K562 (cell line): Measurements from ENCODE around the gene ZFAND6. TPM values are rescaled to one million over a fixed set of nuclear protein-coding genes. Genes with fewer than 3 reads are reported as not detected.
A peak's percentile ranks its signal among the peaks of the same experiment; 100 is the strongest.

Experiments used
- EGR1 ChIP-seq: fragments of 450-650 bp; conservative IDR thresholded peaks from 2 replicates; pipeline ENCODE4 v1.6.1; 2017; ENCODE audit warnings: mild to moderate bottlenecking
- GTF2A2 ChIP-seq: IDR thresholded peaks from 2 replicates; pipeline ENCODE4 v1.6.1; 2016; ENCODE audit warnings: mild to moderate bottlenecking, missing genetic modification characterization, missing compliant biosample characterization
- MBD2 ChIP-seq: sonication (generic); IDR thresholded peaks from 2 replicates; pipeline ENCODE4 v1.6.1; 2016; ENCODE audit warnings: low read depth, borderline replicate concordance
- NFRKB ChIP-seq: fragments of 450-650 bp; IDR thresholded peaks from 2 replicates; pipeline ENCODE4 v1.6.1; 2016; ENCODE audit warnings: low read depth
- POU5F1 ChIP-seq: fragments of 150-350 bp; IDR thresholded peaks from 2 replicates; pipeline ENCODE4 v1.6.1; 2014; ENCODE audit warnings: borderline replicate concordance, low read length, low read depth, mild to moderate bottlenecking; ENCODE audit not compliant: partially characterized antibody
- SMARCC2 ChIP-seq: fragments of 450-650 bp; IDR thresholded peaks from 2 replicates; pipeline ENCODE4 v1.6.1; 2017; ENCODE audit warnings: antibody characterized with exemption, moderate library complexity, mild to moderate bottlenecking, low read depth
- TBP ChIP-seq: optimal IDR thresholded peaks from 2 replicates; pipeline ENCODE3; 2011; ENCODE audit warnings: low read depth, low read length, improper control_type of control experiment
- TCF7 ChIP-seq: sonication (generic); IDR thresholded peaks from 2 replicates; pipeline ENCODE4 v1.6.1; 2016; ENCODE audit warnings: antibody characterized with exemption, borderline replicate concordance
- THRAP3 ChIP-seq: fragments of 450-650 bp; IDR thresholded peaks from 2 replicates; pipeline ENCODE4 v1.6.1; 2016; ENCODE audit warnings: mild to moderate bottlenecking, inconsistent platforms, borderline replicate concordance
- TRIM24 ChIP-seq, 2 experiments: fragments of 450-650 bp; IDR thresholded peaks; 2 replicates each; pipeline ENCODE4 v1.6.1; 2016
- YY1 ChIP-seq, 3 experiments: IDR thresholded peaks; 2 replicates each; pipeline ENCODE4 v1.6.1; 2011; ENCODE audit warnings: low read length in 2 of 3, mild to moderate bottlenecking in 2 of 3, moderate library complexity in 2 of 3, borderline replicate concordance in 1 of 3, control low read depth in 1 of 3, low read depth in 1 of 3; ENCODE audit not compliant: insufficient read depth in 3 of 3, insufficient replicate concordance in 2 of 3, control insufficient read depth in 1 of 3, insufficient read length in 1 of 3; ENCODE audit errors: extremely low read depth in 1 of 3
- ZNF436 ChIP-seq: fragments of 250-450, 450-650 bp; sonication (Bioruptor Pico); formaldehyde crosslinking; IDR thresholded peaks from 2 replicates; pipeline ENCODE4 v1.7.0; 2020; ENCODE audit warnings: mild to moderate bottlenecking
- polyA plus RNA-seq, 8 experiments: library from polyadenylated mRNA; depleted of rRNA in 4 of 8; stranded (reverse) in 5 of 8; unstranded in 3 of 8; fragments of >200 nt; fragmentation: Nextera tagmentation in 2 of 8; fragmentation: Illumina TruSeq in 1 of 8; extraction: Ambion mirVana in 2 of 8; extraction: Trizol in 1 of 8; gene quantifications; 2 replicates each; pipeline versions ENCODE4 v1.2.1 to v1.2.3, GENCODE V29; 2011 to 2014; ENCODE audit warnings: inconsistent platforms in 1 of 8, missing spikeins in 1 of 8
- total RNA-seq, 7 experiments: library from RNA; depleted of rRNA in 6 of 7; stranded (reverse); fragments of >200 nt in 6 of 7; fragmentation: Illumina TruSeq in 2 of 7; extraction: Trizol in 2 of 7; gene quantifications; 2 replicates each; pipeline versions ENCODE4 v1.2.1 to v1.2.3, GENCODE V29; 2011 to 2021; ENCODE audit warnings: low replicate concordance in 1 of 7
- TF ChIP-seq, protein P1 (sequence below): fragments of 450-650 bp; IDR thresholded peaks from 2 replicates; pipeline ENCODE4 v1.7.1; 2018; ENCODE audit warnings: mild to moderate bottlenecking, low read depth; ENCODE audit not compliant: partially characterized antibody
- TF ChIP-seq, protein P2 (sequence below), 2 experiments: fragments of 450-650 bp in 1 of 2; sonication (generic) in 1 of 2; formaldehyde crosslinking in 1 of 2; IDR thresholded peaks in 1 of 2; conservative IDR thresholded peaks in 1 of 2; 2 replicates each; pipeline versions ENCODE4 v1.6.1 to v1.8.1; 2016 to 2023; ENCODE audit warnings: mild to moderate bottlenecking in 2 of 2, moderate library complexity in 2 of 2, inconsistent platforms in 1 of 2, missing genetic modification reagents in 1 of 2
- TF ChIP-seq, protein P3 (sequence below): sonication (generic); formaldehyde crosslinking; IDR thresholded peaks from 2 replicates; pipeline ENCODE4 v1.4.0; 2020; ENCODE audit warnings: mild to moderate bottlenecking, missing genetic modification reagents
- TF ChIP-seq, protein P4 (sequence below): fragments of 450-650 bp; IDR thresholded peaks from 2 replicates; pipeline ENCODE4 v1.6.1; 2017; ENCODE audit warnings: antibody characterized with exemption, mild to moderate bottlenecking

ZFAND6 gene
- total and polyA plus RNA-seq, 9 of the 15 experiments (the other 6 are each of a cell fraction or from before 2014, with no cell fraction given), result 53.9 to 206 (median 88.9) TPM

DNA sequence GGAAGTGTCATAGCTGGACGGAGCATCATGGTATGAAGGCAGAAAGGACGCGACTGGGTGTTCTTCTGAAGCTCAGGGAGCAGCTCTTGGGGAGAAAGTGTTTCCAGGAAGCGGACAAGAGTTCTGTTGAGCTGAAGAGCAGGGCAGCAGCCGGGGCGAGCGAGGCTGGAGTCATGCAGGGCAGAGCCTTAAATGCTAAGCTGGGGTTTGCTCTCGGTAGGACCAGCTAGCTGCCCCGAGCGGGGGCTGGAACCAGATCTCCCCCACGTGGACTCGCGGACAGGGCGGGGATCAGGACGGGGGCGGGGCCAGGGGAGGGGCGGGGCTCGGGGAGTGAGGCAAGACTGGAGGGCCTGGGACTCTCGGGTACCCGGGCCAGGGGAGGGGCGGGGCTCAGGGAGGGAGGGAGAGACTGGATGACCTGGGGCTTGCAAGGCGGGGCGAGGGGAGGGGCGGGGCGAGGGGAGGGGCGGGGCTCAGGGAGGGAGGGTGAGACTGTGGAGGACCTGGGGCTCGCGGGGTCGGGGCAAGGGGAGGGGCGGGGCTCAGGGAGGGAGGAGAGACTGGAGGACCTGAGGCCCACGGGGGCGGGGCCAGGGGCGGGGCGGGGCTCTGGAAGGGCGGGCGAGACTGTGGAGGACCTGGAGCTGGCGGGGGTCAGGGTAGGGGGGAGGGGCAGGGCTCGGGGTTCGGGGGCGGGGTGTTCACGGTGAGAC, 92.9 kb downstream of the ZFAND6 start (continued):
- TF ChIP-seq, protein P1, sequence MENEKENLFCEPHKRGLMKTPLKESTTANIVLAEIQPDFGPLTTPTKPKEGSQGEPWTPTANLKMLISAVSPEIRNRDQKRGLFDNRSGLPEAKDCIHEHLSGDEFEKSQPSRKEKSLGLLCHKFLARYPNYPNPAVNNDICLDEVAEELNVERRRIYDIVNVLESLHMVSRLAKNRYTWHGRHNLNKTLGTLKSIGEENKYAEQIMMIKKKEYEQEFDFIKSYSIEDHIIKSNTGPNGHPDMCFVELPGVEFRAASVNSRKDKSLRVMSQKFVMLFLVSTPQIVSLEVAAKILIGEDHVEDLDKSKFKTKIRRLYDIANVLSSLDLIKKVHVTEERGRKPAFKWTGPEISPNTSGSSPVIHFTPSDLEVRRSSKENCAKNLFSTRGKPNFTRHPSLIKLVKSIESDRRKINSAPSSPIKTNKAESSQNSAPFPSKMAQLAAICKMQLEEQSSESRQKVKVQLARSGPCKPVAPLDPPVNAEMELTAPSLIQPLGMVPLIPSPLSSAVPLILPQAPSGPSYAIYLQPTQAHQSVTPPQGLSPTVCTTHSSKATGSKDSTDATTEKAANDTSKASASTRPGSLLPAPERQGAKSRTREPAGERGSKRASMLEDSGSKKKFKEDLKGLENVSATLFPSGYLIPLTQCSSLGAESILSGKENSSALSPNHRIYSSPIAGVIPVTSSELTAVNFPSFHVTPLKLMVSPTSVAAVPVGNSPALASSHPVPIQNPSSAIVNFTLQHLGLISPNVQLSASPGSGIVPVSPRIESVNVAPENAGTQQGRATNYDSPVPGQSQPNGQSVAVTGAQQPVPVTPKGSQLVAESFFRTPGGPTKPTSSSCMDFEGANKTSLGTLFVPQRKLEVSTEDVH, result no peak
- TF ChIP-seq, protein P2, sequence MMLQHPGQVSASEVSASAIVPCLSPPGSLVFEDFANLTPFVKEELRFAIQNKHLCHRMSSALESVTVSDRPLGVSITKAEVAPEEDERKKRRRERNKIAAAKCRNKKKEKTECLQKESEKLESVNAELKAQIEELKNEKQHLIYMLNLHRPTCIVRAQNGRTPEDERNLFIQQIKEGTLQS (IDR thresholded peaks at IDR 0.05), result no peak
- TF ChIP-seq, protein P2 (CRISPR knock-in tag; conservative IDR thresholded peaks at IDR 0.05), result no peak
- 0 out of 2 replicates have a peak, but pooled peaks have one; percentile 24 for TF ChIP-seq EGR1
- TF ChIP-seq, protein P3, sequence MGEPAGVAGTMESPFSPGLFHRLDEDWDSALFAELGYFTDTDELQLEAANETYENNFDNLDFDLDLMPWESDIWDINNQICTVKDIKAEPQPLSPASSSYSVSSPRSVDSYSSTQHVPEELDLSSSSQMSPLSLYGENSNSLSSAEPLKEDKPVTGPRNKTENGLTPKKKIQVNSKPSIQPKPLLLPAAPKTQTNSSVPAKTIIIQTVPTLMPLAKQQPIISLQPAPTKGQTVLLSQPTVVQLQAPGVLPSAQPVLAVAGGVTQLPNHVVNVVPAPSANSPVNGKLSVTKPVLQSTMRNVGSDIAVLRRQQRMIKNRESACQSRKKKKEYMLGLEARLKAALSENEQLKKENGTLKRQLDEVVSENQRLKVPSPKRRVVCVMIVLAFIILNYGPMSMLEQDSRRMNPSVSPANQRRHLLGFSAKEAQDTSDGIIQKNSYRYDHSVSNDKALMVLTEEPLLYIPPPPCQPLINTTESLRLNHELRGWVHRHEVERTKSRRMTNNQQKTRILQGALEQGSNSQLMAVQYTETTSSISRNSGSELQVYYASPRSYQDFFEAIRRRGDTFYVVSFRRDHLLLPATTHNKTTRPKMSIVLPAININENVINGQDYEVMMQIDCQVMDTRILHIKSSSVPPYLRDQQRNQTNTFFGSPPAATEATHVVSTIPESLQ (CRISPR knock-in tag), result no peak
- TF ChIP-seq ZNF436 (CRISPR knock-in tag), result no peak
- TF ChIP-seq THRAP3, result no peak
- no peak for TF ChIP-seq TCF7
- TF ChIP-seq POU5F1, result no peak
- TF ChIP-seq GTF2A2 (tag), result no peak
- TF ChIP-seq, protein P4, sequence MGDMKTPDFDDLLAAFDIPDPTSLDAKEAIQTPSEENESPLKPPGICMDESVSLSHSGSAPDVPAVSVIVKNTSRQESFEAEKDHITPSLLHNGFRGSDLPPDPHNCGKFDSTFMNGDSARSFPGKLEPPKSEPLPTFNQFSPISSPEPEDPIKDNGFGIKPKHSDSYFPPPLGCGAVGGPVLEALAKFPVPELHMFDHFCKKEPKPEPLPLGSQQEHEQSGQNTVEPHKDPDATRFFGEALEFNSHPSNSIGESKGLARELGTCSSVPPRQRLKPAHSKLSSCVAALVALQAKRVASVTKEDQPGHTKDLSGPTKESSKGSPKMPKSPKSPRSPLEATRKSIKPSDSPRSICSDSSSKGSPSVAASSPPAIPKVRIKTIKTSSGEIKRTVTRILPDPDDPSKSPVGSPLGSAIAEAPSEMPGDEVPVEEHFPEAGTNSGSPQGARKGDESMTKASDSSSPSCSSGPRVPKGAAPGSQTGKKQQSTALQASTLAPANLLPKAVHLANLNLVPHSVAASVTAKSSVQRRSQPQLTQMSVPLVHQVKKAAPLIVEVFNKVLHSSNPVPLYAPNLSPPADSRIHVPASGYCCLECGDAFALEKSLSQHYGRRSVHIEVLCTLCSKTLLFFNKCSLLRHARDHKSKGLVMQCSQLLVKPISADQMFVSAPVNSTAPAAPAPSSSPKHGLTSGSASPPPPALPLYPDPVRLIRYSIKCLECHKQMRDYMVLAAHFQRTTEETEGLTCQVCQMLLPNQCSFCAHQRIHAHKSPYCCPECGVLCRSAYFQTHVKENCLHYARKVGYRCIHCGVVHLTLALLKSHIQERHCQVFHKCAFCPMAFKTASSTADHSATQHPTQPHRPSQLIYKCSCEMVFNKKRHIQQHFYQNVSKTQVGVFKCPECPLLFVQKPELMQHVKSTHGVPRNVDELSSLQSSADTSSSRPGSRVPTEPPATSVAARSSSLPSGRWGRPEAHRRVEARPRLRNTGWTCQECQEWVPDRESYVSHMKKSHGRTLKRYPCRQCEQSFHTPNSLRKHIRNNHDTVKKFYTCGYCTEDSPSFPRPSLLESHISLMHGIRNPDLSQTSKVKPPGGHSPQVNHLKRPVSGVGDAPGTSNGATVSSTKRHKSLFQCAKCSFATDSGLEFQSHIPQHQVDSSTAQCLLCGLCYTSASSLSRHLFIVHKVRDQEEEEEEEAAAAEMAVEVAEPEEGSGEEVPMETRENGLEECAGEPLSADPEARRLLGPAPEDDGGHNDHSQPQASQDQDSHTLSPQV, result no peak
- TF ChIP-seq MBD2, result no peak
- peak; percentile 22 for TF ChIP-seq TBP
- TF ChIP-seq YY1 (IDR thresholded peaks at IDR 0.05; ENCODE audit: borderline replicate concordance in 1 of 3, control insufficient read depth in 1 of 3, extremely low read depth in 1 of 3, insufficient read depth in 3 of 3, insufficient read length in 1 of 3, insufficient replicate concordance in 2 of 3, low read depth in 1 of 3, low read length in 2 of 3), result no peak
- no peak for TF ChIP-seq SMARCC2
- no peak for TF ChIP-seq TRIM24 (IDR thresholded peaks at IDR 0.05)
- no peak for TF ChIP-seq NFRKB
